Osteoblast (primary cell): ENCODE measurements around the gene MAPK11. TPM values are rescaled to one million over a fixed set of nuclear protein-coding genes. Genes with fewer than 3 reads are reported as not detected.

ENCODE experiments used
- DNase-seq: peaks from one replicate; pipeline ENCODE4 v3.0.0; 2011; ENCODE audit warnings: low spot score, mixed read lengths; ENCODE audit not compliant: insufficient read length; ENCODE audit errors: missing footprints
- H2AFZ ChIP-seq: 2 replicates; pipeline ENCODE4 v1.6.0; 2011; ENCODE audit warnings: mild to moderate bottlenecking, low read length
- H3K27ac ChIP-seq: 2 replicates; pipeline ENCODE4 v1.5.1; 2011; ENCODE audit warnings: mild to moderate bottlenecking, low read depth, low read length, moderate library complexity
- H3K27me3 ChIP-seq: 2 replicates; pipeline ENCODE4 v1.6.0; 2012; ENCODE audit warnings: mild to moderate bottlenecking, control low read depth, inconsistent platforms, low read length, moderate library complexity; ENCODE audit not compliant: insufficient read depth
- H3K36me3 ChIP-seq: 2 replicates; pipeline ENCODE4 v1.5.1; 2011; ENCODE audit warnings: mild to moderate bottlenecking, low read length, control low read depth, moderate library complexity; ENCODE audit not compliant: insufficient read depth
- H3K4me1 ChIP-seq: 2 replicates; pipeline ENCODE4 v1.5.1; 2011; ENCODE audit warnings: mild to moderate bottlenecking, low read length, control low read depth, moderate library complexity; ENCODE audit not compliant: insufficient read depth
- H3K4me2 ChIP-seq: 2 replicates; pipeline ENCODE4 v1.6.0; 2011; ENCODE audit warnings: mild to moderate bottlenecking, low read length; ENCODE audit not compliant: insufficient read depth
- H3K4me3 ChIP-seq: fragments of 200-600 bp; sonication (generic); 3 replicates; pipeline ENCODE4 v1.5.1; 2012; ENCODE audit warnings: mild to moderate bottlenecking, low read length, inconsistent platforms; ENCODE audit not compliant: insufficient read depth
- H3K79me2 ChIP-seq: 2 replicates; pipeline ENCODE4 v1.6.0; 2012; ENCODE audit warnings: mild to moderate bottlenecking, low read length, control low read depth, inconsistent platforms; ENCODE audit not compliant: insufficient read depth
- H3K9me3 ChIP-seq: 2 replicates; pipeline ENCODE4 v1.5.1; 2011; ENCODE audit warnings: low read depth, low read length, control low read depth
- H4K20me1 ChIP-seq: 2 replicates; pipeline ENCODE4 v1.6.0; 2012; ENCODE audit warnings: mild to moderate bottlenecking, low read length, control low read depth; ENCODE audit not compliant: insufficient read depth
- total RNA-seq: library from RNA; depleted of rRNA; stranded (reverse); fragments of >200 nt; gene quantifications from 2 replicates; pipeline ENCODE4 v1.2.3, GENCODE V29; 2012
- TF ChIP-seq, protein P1 (sequence below): IDR thresholded peaks from 2 replicates; pipeline ENCODE4 v1.5.1; 2011; ENCODE audit warnings: mild to moderate bottlenecking, low read depth, low read length, moderate library complexity; ENCODE audit errors: extremely low read depth

Gene MAPK11
- total RNA-seq, 1 donor = 6.2 TPM

GRCh38 chr22:50306753-50307749 is 36.9 kb upstream of the MAPK11 start, which contains the start of gene PLXNB2:
Gene PLXNB2 (minus strand): TSS chr22:50307646. CDS start chr22:50290584, 17,062 bp downstream.
- H3K79me2 ChIP-seq = peaks cover 50% of the 10 kb centered on the region

GRCh38 chr22:50305923-50306566 is 35.9 kb upstream of the MAPK11 start:
- peak; percentile 100 for DNase-seq
- H4K20me1 ChIP-seq = peaks cover 43% of the 10 kb centered on the region
- peaks cover 60% of the 10 kb centered on the region for H3K79me2 ChIP-seq
- H3K27me3 ChIP-seq = no peaks in the 10 kb centered on the region
- peaks cover 68% of the 10 kb centered on the region for H3K4me1 ChIP-seq
- peak overlapping the region; percentile 91 for H3K4me2 ChIP-seq
- peak overlapping the region; percentile 87 for H3K4me3 ChIP-seq
- H3K27ac ChIP-seq = peak overlapping the region; percentile 96
- no peaks in the 10 kb centered on the region for H3K9me3 ChIP-seq
- no peak overlapping the region for H2AFZ ChIP-seq
- TF ChIP-seq, protein P1, sequence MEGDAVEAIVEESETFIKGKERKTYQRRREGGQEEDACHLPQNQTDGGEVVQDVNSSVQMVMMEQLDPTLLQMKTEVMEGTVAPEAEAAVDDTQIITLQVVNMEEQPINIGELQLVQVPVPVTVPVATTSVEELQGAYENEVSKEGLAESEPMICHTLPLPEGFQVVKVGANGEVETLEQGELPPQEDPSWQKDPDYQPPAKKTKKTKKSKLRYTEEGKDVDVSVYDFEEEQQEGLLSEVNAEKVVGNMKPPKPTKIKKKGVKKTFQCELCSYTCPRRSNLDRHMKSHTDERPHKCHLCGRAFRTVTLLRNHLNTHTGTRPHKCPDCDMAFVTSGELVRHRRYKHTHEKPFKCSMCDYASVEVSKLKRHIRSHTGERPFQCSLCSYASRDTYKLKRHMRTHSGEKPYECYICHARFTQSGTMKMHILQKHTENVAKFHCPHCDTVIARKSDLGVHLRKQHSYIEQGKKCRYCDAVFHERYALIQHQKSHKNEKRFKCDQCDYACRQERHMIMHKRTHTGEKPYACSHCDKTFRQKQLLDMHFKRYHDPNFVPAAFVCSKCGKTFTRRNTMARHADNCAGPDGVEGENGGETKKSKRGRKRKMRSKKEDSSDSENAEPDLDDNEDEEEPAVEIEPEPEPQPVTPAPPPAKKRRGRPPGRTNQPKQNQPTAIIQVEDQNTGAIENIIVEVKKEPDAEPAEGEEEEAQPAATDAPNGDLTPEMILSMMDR = no peak
- no peaks in the 10 kb centered on the region for H3K36me3 ChIP-seq

More at GRCh38 chr22:50306753-50307749, 36.9 kb upstream of the MAPK11 start, which contains the start of gene PLXNB2:
- peak; percentile 97 for DNase-seq
- H3K4me2 ChIP-seq = peak within 1 kb of the TSS; percentile 91
- H4K20me1 ChIP-seq = peaks cover 33% of the 10 kb centered on the region
- no peaks in the 10 kb centered on the region for H3K36me3 ChIP-seq
- H3K4me3 ChIP-seq = peak within 1 kb of the TSS; percentile 87
- no peaks in the 10 kb centered on the region for H3K9me3 ChIP-seq
- H3K4me1 ChIP-seq = peaks cover 58% of the 10 kb centered on the region
- no peak within 1 kb of the TSS for H2AFZ ChIP-seq
- TF ChIP-seq, protein P1 = no peak
- H3K27ac ChIP-seq = peak within 1 kb of the TSS; percentile 96
- no peaks in the 10 kb centered on the region for H3K27me3 ChIP-seq

DNA sequence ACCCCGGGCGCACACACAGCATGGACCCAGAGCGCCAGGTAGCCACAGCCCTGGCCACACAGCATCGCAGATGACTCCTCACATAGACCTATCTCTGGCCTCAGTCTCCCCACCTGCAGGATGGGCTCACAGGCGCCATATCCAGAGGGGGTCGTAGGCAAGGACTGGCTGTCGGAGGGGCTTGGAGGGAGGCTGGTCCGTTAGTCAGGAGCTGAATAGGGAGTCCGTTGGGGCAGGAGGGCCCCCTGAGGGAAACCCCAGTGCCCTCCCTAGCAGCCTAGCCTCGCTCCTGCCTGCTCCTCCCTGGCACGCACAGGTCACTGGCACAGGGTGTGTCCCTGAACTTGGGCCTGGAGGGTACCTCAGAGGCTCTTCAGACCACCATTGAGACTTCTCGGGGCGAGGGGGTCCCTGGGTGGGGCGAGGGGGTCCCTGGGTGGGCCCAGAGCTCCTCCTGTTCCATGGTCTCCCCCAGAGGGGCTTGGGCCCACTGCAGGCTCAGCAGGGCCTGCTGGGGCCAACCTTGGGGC is 35.3 kb upstream of the MAPK11 start:
- Histone ChIP-seq H2AFZ (no peak overlapping the region), H3K79me2 (peaks cover 66% of the 10 kb centered on the region), H3K27ac (peak overlapping the region; percentile 96), H3K4me1 (peaks cover 73% of the 10 kb centered on the region), H3K36me3 (no peaks in the 10 kb centered on the region), H3K4me2 (peak overlapping the region; percentile 91), H3K4me3 (peak overlapping the region; percentile 87), H3K9me3 (no peaks in the 10 kb centered on the region), H3K27me3 (no peaks in the 10 kb centered on the region), H4K20me1 (peaks cover 49% of the 10 kb centered on the region)
- TF ChIP-seq, protein P1 = no peak
- DNase-seq = no peak
